Ishikawa (cell line): Measurements from ENCODE around the gene SH3PXD2A.

Experiments
- CEBPB ChIP-seq: IDR thresholded peaks from 2 replicates; pipeline ENCODE4 v1.6.1; 2012
- CREB1 ChIP-seq: IDR thresholded peaks from 2 replicates; pipeline ENCODE4 v1.6.1; 2012; ENCODE audit warnings: low read depth
- EGR1 ChIP-seq: IDR thresholded peaks from 2 replicates; pipeline ENCODE4 v1.6.1; 2012
- EP300 ChIP-seq: IDR thresholded peaks from 2 replicates; pipeline ENCODE4 v1.6.1; 2012; ENCODE audit warnings: borderline replicate concordance
- FOXM1 ChIP-seq: IDR thresholded peaks from 2 replicates; pipeline ENCODE4 v1.6.1; 2012; ENCODE audit warnings: low read depth, borderline replicate concordance
- MAX ChIP-seq: IDR thresholded peaks from 2 replicates; pipeline ENCODE4 v1.6.1; 2012
- NFIC ChIP-seq: IDR thresholded peaks from 2 replicates; pipeline ENCODE4 v1.6.1; 2012
- RAD21 ChIP-seq: IDR thresholded peaks from 2 replicates; pipeline ENCODE4 v1.6.1; 2012; ENCODE audit warnings: low read depth
- TAF1 ChIP-seq: IDR thresholded peaks from 2 replicates; pipeline ENCODE4 v1.6.1; 2012; ENCODE audit warnings: low read depth, mild to moderate bottlenecking
- TCF12 ChIP-seq: IDR thresholded peaks from 2 replicates; pipeline ENCODE4 v1.6.1; 2012; ENCODE audit warnings: low read depth
- TEAD4 ChIP-seq: IDR thresholded peaks from 2 replicates; pipeline ENCODE4 v1.6.1; 2012
- YY1 ChIP-seq: IDR thresholded peaks from 2 replicates; pipeline ENCODE4 v1.6.1; 2012; ENCODE audit warnings: low read depth
- ZBTB7A ChIP-seq: IDR thresholded peaks from 2 replicates; pipeline ENCODE4 v1.6.1; 2012; ENCODE audit warnings: low read depth
- TF ChIP-seq, protein P1 (sequence below): IDR thresholded peaks from 2 replicates; pipeline ENCODE4 v1.6.1; 2012
- TF ChIP-seq, protein P2 (sequence below): IDR thresholded peaks from 2 replicates; pipeline ENCODE4 v1.6.1; 2012; ENCODE audit warnings: low read depth, mild to moderate bottlenecking

The SH3PXD2A gene

DNA sequence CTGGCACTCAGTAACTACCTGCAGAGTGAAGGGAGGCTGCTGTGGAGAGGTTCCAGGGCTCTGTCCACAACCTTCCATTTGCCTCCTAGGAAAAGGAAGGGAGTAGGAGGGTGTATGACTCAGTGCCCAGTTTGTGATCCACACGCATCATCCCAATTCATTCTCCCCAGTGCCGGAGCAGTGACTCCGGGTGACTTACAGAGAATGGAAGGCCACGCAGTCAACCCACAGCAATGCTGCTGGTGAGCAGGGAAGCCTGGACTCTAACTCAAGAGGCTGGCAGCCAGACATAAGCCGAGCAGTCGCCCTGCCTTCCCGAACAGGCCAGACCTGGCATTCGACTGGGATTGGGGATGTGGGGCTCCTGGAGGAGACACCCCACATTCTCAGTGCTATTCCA is 139.9 kb downstream of the SH3PXD2A start:
- TF ChIP-seq NFIC = no peak
- no peak for TF ChIP-seq YY1
- no peak for TF ChIP-seq FOXM1
- no peak for TF ChIP-seq CREB1
- TF ChIP-seq RAD21 = no peak
- TF ChIP-seq EGR1 = no peak
- no peak for TF ChIP-seq ZBTB7A
- TF ChIP-seq TEAD4 = no peak
- TF ChIP-seq TAF1 = no peak
- no peak for TF ChIP-seq EP300
- TF ChIP-seq, protein P1, sequence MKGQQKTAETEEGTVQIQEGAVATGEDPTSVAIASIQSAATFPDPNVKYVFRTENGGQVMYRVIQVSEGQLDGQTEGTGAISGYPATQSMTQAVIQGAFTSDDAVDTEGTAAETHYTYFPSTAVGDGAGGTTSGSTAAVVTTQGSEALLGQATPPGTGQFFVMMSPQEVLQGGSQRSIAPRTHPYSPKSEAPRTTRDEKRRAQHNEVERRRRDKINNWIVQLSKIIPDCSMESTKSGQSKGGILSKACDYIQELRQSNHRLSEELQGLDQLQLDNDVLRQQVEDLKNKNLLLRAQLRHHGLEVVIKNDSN = no peak
- TF ChIP-seq TCF12 = no peak
- TF ChIP-seq CEBPB = no peak
- TF ChIP-seq MAX = no peak
- TF ChIP-seq, protein P2, sequence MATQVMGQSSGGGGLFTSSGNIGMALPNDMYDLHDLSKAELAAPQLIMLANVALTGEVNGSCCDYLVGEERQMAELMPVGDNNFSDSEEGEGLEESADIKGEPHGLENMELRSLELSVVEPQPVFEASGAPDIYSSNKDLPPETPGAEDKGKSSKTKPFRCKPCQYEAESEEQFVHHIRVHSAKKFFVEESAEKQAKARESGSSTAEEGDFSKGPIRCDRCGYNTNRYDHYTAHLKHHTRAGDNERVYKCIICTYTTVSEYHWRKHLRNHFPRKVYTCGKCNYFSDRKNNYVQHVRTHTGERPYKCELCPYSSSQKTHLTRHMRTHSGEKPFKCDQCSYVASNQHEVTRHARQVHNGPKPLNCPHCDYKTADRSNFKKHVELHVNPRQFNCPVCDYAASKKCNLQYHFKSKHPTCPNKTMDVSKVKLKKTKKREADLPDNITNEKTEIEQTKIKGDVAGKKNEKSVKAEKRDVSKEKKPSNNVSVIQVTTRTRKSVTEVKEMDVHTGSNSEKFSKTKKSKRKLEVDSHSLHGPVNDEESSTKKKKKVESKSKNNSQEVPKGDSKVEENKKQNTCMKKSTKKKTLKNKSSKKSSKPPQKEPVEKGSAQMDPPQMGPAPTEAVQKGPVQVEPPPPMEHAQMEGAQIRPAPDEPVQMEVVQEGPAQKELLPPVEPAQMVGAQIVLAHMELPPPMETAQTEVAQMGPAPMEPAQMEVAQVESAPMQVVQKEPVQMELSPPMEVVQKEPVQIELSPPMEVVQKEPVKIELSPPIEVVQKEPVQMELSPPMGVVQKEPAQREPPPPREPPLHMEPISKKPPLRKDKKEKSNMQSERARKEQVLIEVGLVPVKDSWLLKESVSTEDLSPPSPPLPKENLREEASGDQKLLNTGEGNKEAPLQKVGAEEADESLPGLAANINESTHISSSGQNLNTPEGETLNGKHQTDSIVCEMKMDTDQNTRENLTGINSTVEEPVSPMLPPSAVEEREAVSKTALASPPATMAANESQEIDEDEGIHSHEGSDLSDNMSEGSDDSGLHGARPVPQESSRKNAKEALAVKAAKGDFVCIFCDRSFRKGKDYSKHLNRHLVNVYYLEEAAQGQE = no peak

DNA sequence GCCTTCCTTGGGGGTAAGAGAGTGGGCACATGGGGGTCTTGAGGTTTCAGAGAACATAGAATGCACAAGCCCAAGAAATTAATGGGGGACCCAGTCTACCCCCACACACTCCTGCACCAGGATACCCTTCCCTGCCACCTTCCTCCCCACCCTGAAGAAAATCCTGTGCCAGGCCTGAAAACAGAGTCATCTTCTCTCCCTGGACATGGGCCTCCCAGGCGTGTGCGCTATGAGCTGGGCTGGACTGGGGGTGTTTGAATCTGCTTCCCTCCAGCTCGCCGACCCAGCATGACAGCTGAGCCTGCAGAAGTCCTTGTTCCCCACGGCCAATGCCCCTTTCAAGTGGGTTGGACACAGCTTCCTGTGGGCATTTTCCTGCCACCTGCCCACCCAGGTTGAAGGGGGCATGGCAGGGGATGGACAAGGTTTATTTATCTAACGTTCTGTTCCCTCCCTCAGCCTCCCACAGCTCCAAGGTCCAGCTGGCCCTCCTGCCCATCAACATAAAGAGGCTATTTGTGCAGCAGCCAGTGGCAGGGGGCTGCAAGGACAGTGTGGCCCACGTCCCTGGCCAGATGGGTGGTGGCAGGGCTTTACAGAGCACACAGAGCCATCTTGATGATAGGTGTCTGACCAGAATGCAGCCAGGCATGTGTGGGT is 141.0 kb downstream of the SH3PXD2A start:
- TF ChIP-seq NFIC (no peak), EGR1 (no peak), ZBTB7A (no peak), MAX (no peak), YY1 (no peak), FOXM1 (no peak), CREB1 (no peak), TAF1 (no peak), EP300 (no peak)

DNA sequence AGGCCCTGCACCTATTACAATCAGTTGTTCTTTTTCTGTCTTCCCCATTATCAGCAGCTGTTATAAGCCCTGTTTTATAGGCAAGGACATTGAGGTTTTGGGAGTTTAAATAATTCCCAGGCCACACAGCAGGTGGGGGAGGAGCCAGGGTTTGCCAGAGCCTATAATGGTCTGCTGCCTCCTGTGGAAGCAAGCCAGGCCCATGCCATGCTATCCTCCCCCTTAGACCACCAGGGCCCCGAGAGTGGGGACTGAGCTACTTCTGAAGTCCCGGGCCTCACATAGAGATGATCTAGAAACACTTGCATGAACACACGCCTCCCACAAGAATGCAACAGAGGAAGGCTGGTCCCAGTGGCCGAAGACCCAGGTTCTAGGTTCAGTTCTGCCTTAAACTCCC is 141.7 kb downstream of the SH3PXD2A start:
- TF ChIP-seq, protein P1 = no peak
- TF ChIP-seq TAF1 = no peak
- no peak for TF ChIP-seq EGR1
- TF ChIP-seq FOXM1 = no peak
- no peak for TF ChIP-seq ZBTB7A
- no peak for TF ChIP-seq CREB1
- TF ChIP-seq TEAD4 = no peak
- no peak for TF ChIP-seq NFIC
- TF ChIP-seq YY1 = no peak
- no peak for TF ChIP-seq CEBPB
- TF ChIP-seq EP300 = no peak
- TF ChIP-seq, protein P2 = no peak
- TF ChIP-seq RAD21 = no peak
- no peak for TF ChIP-seq MAX
- TF ChIP-seq TCF12 = no peak

GRCh38 chr10:103712898-103713498 is 142.4 kb downstream of the SH3PXD2A start:
- TF ChIP-seq EGR1 = no peak
- peak; percentile 99 for TF ChIP-seq RAD21

GRCh38 chr10:103712146-103712545 is 143.2 kb downstream of the SH3PXD2A start:
- TF ChIP-seq RAD21 = no peak
- TF ChIP-seq, protein P1 = no peak
- TF ChIP-seq, protein P2 = no peak
- no peak for TF ChIP-seq ZBTB7A
- TF ChIP-seq EP300 = no peak
- TF ChIP-seq NFIC = no peak
